ENCODE results near the gene COA1. TPM values are rescaled to one million over a fixed set of nuclear protein-coding genes. Genes with fewer than 3 reads are reported as not detected.

The COA1 gene
- total RNA-seq, 4 donors from 2014 or later = 59.4 to 72.0 (median 68.7) TPM

DNA sequence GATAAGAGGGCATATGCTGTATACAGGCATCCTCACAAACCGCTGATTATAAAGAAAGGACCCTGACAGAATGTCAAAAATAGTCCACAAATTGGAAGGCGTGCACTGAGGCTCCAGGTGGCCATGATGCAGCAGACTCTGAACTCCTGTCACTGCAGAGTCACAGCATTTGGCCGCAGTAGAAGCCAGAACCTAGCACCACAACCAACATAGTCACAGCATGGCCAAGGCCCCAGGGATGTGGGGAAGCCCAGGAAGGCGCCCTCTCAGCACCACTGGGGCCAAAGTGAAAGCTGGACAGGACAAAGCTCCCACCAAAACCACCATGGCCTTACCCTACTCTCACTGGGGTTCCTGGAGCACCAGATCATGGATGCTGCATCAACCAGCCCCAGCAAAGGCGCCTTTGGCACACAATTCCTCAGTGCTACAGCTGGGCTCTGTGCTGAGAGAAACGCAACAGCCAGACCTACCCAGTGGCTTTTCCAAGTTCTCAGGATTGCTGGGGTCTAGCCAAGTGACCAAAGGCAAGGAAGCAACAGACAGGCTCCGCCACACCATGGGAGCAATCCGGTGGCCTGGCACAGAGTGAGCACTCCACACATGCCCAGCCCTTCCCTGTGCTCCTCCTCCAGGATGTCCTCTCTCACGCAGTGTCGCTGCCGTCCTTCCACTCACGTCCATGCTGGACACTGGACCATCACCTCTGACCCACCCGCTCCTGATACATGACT lies 86.3 kb downstream of the COA1 start:
- no peak overlapping the region for H3K4me3 ChIP-seq (replicated peaks in 1 of 3)
- no peaks in the 10 kb centered on the region for H3K27me3 ChIP-seq
- peaks cover 18 to 44% of the 10 kb centered on the region in 2 donors for H3K4me1 ChIP-seq
- no peak overlapping the region for H3K27ac ChIP-seq
- H3K36me3 ChIP-seq = no peaks in the 10 kb centered on the region
- H3K9me3 ChIP-seq = no peaks in the 10 kb centered on the region
- intact Hi-C loops (cut with DNase I) = loop anchor here (10.0 kb wide), 1 partner anchor 52 kb away; no protein-coding TSS in a partner anchor
- TF ChIP-seq POLR2A (IDR thresholded peaks at IDR 0.05) = no peak
- TF ChIP-seq, protein P1, sequence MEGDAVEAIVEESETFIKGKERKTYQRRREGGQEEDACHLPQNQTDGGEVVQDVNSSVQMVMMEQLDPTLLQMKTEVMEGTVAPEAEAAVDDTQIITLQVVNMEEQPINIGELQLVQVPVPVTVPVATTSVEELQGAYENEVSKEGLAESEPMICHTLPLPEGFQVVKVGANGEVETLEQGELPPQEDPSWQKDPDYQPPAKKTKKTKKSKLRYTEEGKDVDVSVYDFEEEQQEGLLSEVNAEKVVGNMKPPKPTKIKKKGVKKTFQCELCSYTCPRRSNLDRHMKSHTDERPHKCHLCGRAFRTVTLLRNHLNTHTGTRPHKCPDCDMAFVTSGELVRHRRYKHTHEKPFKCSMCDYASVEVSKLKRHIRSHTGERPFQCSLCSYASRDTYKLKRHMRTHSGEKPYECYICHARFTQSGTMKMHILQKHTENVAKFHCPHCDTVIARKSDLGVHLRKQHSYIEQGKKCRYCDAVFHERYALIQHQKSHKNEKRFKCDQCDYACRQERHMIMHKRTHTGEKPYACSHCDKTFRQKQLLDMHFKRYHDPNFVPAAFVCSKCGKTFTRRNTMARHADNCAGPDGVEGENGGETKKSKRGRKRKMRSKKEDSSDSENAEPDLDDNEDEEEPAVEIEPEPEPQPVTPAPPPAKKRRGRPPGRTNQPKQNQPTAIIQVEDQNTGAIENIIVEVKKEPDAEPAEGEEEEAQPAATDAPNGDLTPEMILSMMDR (IDR thresholded peaks at IDR 0.05) = no peak
- WGBS, 2 donors = 93 to 97% methylated on average over 12 of the region's 13 CpGs
- no peak for DNase-seq

DNA sequence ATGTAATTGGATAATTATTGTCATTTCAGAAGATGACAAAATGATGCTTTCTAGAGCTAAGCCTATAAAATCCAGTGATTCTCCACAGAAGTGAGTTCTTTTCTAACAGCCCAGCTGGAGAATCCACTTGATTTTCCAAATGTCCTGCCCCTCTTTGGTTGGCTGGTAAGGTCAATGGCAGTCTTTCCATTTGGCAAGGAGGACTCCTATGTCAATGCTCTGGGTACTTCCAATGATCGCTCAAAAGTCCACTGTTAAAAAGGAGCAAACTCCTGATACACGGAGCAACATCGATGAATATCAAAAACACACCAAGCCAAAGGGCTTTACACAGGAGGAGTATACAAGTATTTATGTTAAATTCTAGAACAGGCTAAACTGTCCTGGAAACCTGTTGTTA lies 88.6 kb downstream of the COA1 start:
- Histone ChIP-seq H3K27ac (peak overlapping the region; percentile 68 to 72 (median 69)), H3K4me1 (peaks cover 20 to 31% of the 10 kb centered on the region in 2 donors), H3K27me3 (no peaks in the 10 kb centered on the region), H3K4me3 (replicated peaks in 1 of 3) (no peak overlapping the region), H3K36me3 (no peaks in the 10 kb centered on the region), H3K9me3 (no peaks in the 10 kb centered on the region)
- intact Hi-C loops (cut with DNase I) = loop anchor here (10.0 kb wide), 1 partner anchor 54 kb away; no protein-coding TSS in a partner anchor
- DNase-seq = no peak
- no peak for TF ChIP-seq POLR2A (IDR thresholded peaks at IDR 0.05)
- TF ChIP-seq, protein P1 (IDR thresholded peaks at IDR 0.05) = no peak
- WGBS, 2 donors = 98 to 99% methylated on average over 3 of the region's 3 CpGs

DNA sequence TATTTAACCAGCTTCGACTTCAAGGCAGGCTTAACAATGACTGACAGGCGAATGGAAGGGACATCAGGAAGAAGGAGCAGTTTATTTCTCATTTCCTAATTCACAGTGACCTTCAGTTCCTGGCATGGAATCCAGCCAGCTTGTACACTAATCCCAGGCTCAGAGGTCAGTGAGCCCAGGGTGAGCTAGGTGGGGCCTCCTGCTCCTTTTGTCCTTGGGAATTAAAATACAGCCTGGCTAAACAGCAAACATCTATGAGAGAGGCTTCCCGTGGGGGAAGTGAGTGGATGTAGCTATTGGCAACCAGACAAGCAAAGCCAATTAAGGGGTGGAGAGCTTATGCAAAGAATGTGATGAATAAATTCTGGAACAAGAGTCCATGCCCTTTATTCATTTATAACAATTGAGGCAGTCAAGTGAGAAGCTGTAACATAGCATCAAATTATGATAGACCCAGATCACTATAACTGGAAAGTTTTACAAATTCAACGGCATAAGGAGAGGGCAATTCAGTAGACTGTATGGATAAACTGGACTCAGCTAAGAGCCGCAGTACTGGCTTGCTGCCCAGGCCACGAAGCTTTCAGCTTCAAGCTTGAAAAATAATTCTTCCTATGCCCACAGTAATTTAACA lies 89.3 kb downstream of the COA1 start:
- Histone ChIP-seq H3K27ac (peak overlapping the region; percentile 68 to 72 (median 69)), H3K9me3 (no peaks in the 10 kb centered on the region), H3K27me3 (no peaks in the 10 kb centered on the region), H3K4me1 (peaks cover 26 to 33% of the 10 kb centered on the region in 2 donors), H3K4me3 (replicated peaks in 1 of 3) (no peak overlapping the region), H3K36me3 (no peaks in the 10 kb centered on the region)
- peak; percentile 75 to 80 for DNase-seq
- WGBS, 2 donors = 21 to 23% methylated on average over 6 of the region's 6 CpGs
- intact Hi-C loops (cut with DNase I) = loop anchor here (10.0 kb wide), 1 partner anchor 55 kb away; no protein-coding TSS in a partner anchor
- TF ChIP-seq, protein P1 (IDR thresholded peaks at IDR 0.05) = no peak
- TF ChIP-seq POLR2A (IDR thresholded peaks at IDR 0.05) = no peak

DNA sequence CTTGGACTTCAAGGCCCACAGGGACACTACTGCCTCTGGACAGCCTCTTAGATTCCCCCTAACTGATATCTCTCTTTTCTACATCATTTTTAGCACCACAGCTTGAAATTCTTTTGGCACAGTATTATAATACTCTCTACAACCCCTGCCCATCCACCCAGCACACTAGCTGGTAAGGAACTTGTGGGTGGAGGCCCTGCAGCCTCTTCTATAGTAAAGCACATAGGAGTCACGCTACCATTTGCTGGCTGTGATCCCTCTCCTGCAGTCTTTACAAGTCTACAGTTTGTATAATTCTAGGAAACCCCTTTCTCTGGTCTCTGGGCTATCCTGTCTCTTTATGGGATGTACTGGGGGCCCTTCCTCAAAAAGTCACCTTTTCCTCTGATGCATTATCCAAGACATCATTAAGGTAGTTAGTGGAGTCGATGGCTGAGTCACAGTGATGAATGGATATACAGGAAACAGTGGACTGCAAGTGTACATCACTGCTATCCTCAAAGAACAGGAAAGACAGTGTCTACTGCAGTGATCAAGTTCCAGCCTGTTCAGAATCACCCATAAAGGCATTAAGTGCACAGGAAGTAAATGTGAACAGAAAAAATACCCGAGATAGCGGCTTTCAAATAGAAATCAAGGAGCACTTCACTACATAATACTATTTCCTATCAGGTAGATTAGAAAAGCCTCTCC lies 92.1 kb downstream of the COA1 start:
- intact Hi-C loops (cut with DNase I) = no loop called here
- H3K27ac ChIP-seq = peak overlapping the region in 2 of 3 donors; percentile 66 to 68

More for the DNA sequence above, 92.1 kb downstream of the COA1 start:
- H3K4me1 ChIP-seq = peaks cover 26 to 33% of the 10 kb centered on the region in 2 donors
- TF ChIP-seq POLR2A (IDR thresholded peaks at IDR 0.05) = no peak
- TF ChIP-seq, protein P1 (IDR thresholded peaks at IDR 0.05) = no peak
- H3K27me3 ChIP-seq = no peaks in the 10 kb centered on the region
- no peaks in the 10 kb centered on the region for H3K36me3 ChIP-seq
- WGBS, 2 donors = 77 to 80% methylated on average over 4 of the region's 4 CpGs
- H3K4me3 ChIP-seq (replicated peaks in 1 of 3) = no peak overlapping the region
- DNase-seq = no peak
- no peaks in the 10 kb centered on the region for H3K9me3 ChIP-seq
